Fibroblast of pulmonary artery (primary cell): ENCODE data around the gene ELFN2.

ENCODE experiments used
- DNase-seq: peaks from one replicate; pipeline ENCODE4 v3.0.0-alpha.2; 2010; ENCODE audit warnings: low read depth
- H3K4me3 ChIP-seq: replicated peaks from 2 replicates; pipeline ENCODE4 v1.5.1; 2011; ENCODE audit warnings: low read depth, mild to moderate bottlenecking, control low read depth, low read length, moderate library complexity
- CTCF ChIP-seq: IDR thresholded peaks from 2 replicates; pipeline ENCODE4 v1.5.1; 2011; ENCODE audit warnings: mild to moderate bottlenecking, control low read depth, low read length, inconsistent platforms; ENCODE audit errors: missing control alignments

Gene ELFN2

GRCh38 chr22:37411655-37412054 lies 15.6 kb downstream of the ELFN2 start:
- TF ChIP-seq CTCF, result no peak
- no peak for DNase-seq
- H3K4me3 ChIP-seq, result no peak overlapping the region

- H3K4me3 ChIP-seq, result no peak overlapping the region
- no peak for DNase-seq
- no peak for TF ChIP-seq CTCF
Measured at GRCh38 chr22:37410174-37411055, 16.9 kb downstream of the ELFN2 start.

GRCh38 chr22:37409459-37410050 lies 17.7 kb downstream of the ELFN2 start:
- TF ChIP-seq CTCF, result no peak
- no peak for DNase-seq
- no peak overlapping the region for H3K4me3 ChIP-seq

GRCh38 chr22:37409031-37409430 lies 18.2 kb downstream of the ELFN2 start:
- H3K4me3 ChIP-seq, result no peak overlapping the region
- no peak for TF ChIP-seq CTCF
- DNase-seq, result no peak

GRCh38 chr22:37407856-37408255 lies 19.4 kb downstream of the ELFN2 start:
- no peak for TF ChIP-seq CTCF

GRCh38 chr22:37406441-37407235 lies 20.6 kb downstream of the ELFN2 start:
- H3K4me3 ChIP-seq, result no peak overlapping the region
- no peak for TF ChIP-seq CTCF
- no peak for DNase-seq

More at GRCh38 chr22:37407856-37408255, 19.4 kb downstream of the ELFN2 start:
- H3K4me3 ChIP-seq, result no peak overlapping the region
- DNase-seq, result no peak
